KMS-11 (cell line): ENCODE results near the gene NFIB.

ENCODE experiments used
- H2AFZ ChIP-seq: fragments of 200-600 bp; sonication (generic); 2 replicates; pipeline ENCODE4 v1.6.1; 2016; ENCODE audit warnings: antibody characterized with exemption, mixed run types, low read depth
- H3K27ac ChIP-seq: fragments of 200-600 bp; sonication (generic); 2 replicates; pipeline ENCODE4 v1.6.1; 2016; ENCODE audit warnings: mild to moderate bottlenecking, mixed run types
- H3K27me3 ChIP-seq: fragments of 200-600 bp; sonication (generic); 2 replicates; pipeline ENCODE4 v1.6.1; 2017; ENCODE audit warnings: mild to moderate bottlenecking, low read depth, mixed run types, moderate library complexity; ENCODE audit not compliant: insufficient read depth
- H3K36me3 ChIP-seq: fragments of 200-600 bp; sonication (generic); 2 replicates; pipeline ENCODE4 v1.6.1; 2017; ENCODE audit warnings: mild to moderate bottlenecking, mixed run types; ENCODE audit not compliant: insufficient read depth
- H3K4me1 ChIP-seq: fragments of 200-600 bp; sonication (generic); 2 replicates; pipeline ENCODE4 v1.6.1; 2016; ENCODE audit warnings: mild to moderate bottlenecking, low read depth, mixed run types; ENCODE audit not compliant: poor library complexity, severe bottlenecking
- H3K4me2 ChIP-seq: fragments of 200-600 bp; sonication (generic); 2 replicates; pipeline ENCODE4 v1.7.0; 2016; ENCODE audit warnings: mild to moderate bottlenecking, mixed run types
- H3K4me3 ChIP-seq: fragments of 200-600 bp; sonication (generic); IDR thresholded peaks from 2 replicates; pipeline ENCODE4 v1.6.1; 2017; ENCODE audit warnings: low read depth, low read length, mixed read lengths; ENCODE audit not compliant: insufficient read depth
- H3K79me2 ChIP-seq: fragments of 200-600 bp; sonication (generic); 2 replicates; pipeline ENCODE4 v1.6.1; 2016; ENCODE audit warnings: low read depth, mixed run types; ENCODE audit not compliant: insufficient read depth
- H3K9ac ChIP-seq: fragments of 200-600 bp; sonication (generic); 2 replicates; pipeline ENCODE4 v1.6.1; 2016; ENCODE audit warnings: mild to moderate bottlenecking, mixed run types
- H4K20me1 ChIP-seq: fragments of 200-600 bp; sonication (generic); 2 replicates; pipeline ENCODE4 v1.6.1; 2016; ENCODE audit warnings: mild to moderate bottlenecking, mixed run types; ENCODE audit not compliant: insufficient read depth
- TF ChIP-seq, protein P1 (sequence below): fragments of 200-600 bp; sonication (generic); conservative IDR thresholded peaks from 2 replicates; pipeline ENCODE4 v1.6.1; 2017; ENCODE audit warnings: low read depth, mild to moderate bottlenecking, antibody characterized with exemption, low read length, moderate library complexity, mixed read lengths

The NFIB gene

DNA sequence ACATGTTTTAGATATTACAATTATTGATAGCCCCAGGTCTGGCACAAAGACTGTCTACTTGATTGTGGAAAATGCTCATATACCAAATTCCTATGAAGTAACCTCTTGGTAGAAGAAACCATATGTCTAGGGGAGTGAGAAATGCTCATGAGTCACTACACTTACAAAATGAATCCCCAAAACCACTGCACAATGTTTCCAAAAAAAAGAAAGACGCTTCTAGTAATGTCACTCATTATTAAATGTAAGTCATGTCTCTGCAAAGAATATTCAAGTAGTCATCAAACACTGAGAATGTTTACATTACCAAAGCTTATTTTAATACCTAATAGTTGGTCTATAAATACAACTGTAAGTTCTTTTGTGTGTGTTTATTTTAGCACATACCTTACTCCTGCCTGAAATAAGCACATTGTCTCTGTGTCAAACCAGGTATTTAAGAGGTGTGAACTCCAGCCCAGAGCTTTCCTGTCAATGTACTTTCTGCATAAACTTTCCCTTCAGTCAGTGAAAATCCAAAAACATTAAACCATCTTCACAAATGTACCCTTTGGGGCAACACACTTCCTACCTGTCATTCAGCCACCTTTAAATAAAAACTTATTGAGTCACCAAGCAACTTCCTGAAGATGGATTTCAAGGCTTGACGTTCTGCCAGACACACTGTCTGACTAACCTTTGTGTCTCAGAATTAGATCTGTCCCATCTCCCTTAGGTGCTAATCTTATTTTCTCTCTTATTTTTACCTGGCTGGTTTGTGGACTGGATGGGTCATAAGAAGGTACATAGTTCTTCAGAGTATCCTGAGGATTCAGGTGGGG lies 194.0 kb downstream of the NFIB start:
- no peaks in the 10 kb centered on the region for H3K27me3 ChIP-seq

DNA sequence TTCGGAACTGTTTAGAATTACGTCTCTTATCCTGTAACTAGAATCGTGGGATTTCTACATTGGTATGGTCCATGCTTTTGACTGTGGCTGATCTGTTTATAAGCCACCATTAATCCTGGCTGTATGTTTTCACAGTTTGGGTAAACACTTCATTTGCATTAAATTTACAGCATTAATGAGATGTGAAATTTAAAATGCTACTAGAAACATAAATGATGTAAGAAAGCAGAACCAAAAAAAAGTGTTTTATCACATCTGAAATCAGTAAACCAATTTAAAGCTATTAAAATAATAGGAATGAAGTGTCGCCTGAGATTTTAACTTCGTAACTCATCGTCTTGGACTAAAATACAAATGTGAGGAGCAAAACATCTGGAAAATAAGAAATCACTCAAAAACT lies 201.7 kb downstream of the NFIB start:
- no peaks in the 10 kb centered on the region for H3K79me2 ChIP-seq
- H3K27ac ChIP-seq = no peak overlapping the region
- H4K20me1 ChIP-seq = no peaks in the 10 kb centered on the region
- H3K36me3 ChIP-seq = no peaks in the 10 kb centered on the region
- H2AFZ ChIP-seq = no peak overlapping the region
- no peak overlapping the region for H3K4me2 ChIP-seq
- no peaks in the 10 kb centered on the region for H3K27me3 ChIP-seq
- TF ChIP-seq, protein P1, sequence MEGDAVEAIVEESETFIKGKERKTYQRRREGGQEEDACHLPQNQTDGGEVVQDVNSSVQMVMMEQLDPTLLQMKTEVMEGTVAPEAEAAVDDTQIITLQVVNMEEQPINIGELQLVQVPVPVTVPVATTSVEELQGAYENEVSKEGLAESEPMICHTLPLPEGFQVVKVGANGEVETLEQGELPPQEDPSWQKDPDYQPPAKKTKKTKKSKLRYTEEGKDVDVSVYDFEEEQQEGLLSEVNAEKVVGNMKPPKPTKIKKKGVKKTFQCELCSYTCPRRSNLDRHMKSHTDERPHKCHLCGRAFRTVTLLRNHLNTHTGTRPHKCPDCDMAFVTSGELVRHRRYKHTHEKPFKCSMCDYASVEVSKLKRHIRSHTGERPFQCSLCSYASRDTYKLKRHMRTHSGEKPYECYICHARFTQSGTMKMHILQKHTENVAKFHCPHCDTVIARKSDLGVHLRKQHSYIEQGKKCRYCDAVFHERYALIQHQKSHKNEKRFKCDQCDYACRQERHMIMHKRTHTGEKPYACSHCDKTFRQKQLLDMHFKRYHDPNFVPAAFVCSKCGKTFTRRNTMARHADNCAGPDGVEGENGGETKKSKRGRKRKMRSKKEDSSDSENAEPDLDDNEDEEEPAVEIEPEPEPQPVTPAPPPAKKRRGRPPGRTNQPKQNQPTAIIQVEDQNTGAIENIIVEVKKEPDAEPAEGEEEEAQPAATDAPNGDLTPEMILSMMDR = no peak
- H3K4me3 ChIP-seq = no peak overlapping the region
- H3K4me1 ChIP-seq = no peaks in the 10 kb centered on the region
- no peak overlapping the region for H3K9ac ChIP-seq

More for the DNA sequence above, 194.0 kb downstream of the NFIB start:
- Histone ChIP-seq H3K79me2 (no peaks in the 10 kb centered on the region), H3K36me3 (no peaks in the 10 kb centered on the region), H2AFZ (no peak overlapping the region), H3K4me3 (no peak overlapping the region), H3K27ac (no peak overlapping the region), H3K4me1 (no peaks in the 10 kb centered on the region), H3K9ac (no peak overlapping the region), H3K4me2 (no peak overlapping the region), H4K20me1 (no peaks in the 10 kb centered on the region)
- TF ChIP-seq, protein P1 = no peak

DNA sequence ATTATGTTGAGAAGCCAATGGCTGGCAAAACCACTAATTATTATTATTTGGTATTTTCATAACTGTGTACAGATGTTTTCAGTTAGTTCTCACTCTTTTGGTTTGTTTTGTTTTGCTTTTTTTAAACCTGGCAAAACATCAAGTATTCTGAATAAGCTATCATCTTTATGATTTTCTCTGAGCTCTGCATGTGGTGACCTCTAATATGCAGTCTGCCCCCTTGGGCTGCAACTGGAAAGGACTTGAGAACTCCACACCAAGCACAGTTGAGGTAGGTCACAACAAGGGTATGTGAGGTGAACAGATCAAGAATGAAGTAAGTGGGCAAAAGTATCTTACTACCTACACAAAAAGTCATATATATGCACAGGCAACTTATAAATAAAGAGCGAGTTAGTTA lies 202.2 kb downstream of the NFIB start:
- Histone ChIP-seq H3K27ac (no peak overlapping the region), H3K4me3 (no peak overlapping the region), H3K79me2 (no peaks in the 10 kb centered on the region), H3K4me2 (no peak overlapping the region), H3K27me3 (no peaks in the 10 kb centered on the region), H3K36me3 (no peaks in the 10 kb centered on the region), H4K20me1 (no peaks in the 10 kb centered on the region), H2AFZ (no peak overlapping the region), H3K9ac (no peak overlapping the region), H3K4me1 (no peaks in the 10 kb centered on the region)
- TF ChIP-seq, protein P1 = no peak

DNA sequence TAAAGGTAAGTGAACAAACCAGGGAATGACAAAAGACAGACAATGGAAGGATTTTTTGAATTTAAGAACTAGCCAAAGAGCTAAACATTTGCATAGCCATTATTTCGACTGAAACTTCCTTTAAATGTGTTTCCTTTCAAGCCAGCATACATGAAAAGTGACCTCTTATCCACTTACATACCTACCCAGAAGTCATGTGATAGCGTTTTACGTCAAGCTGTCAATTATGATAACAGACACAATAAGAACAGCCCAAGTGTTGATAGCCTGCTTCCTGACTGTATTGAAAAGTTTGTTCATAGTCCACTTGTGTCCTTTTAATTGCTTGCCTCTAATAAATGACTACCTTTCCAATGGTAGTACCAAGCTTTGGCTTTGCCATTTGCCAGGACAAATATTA lies 206.0 kb downstream of the NFIB start:
- no peaks in the 10 kb centered on the region for H3K4me1 ChIP-seq
- H2AFZ ChIP-seq = no peak overlapping the region
- H3K27me3 ChIP-seq = no peaks in the 10 kb centered on the region
- H3K36me3 ChIP-seq = no peaks in the 10 kb centered on the region
- TF ChIP-seq, protein P1 = no peak
- H4K20me1 ChIP-seq = no peaks in the 10 kb centered on the region
- H3K9ac ChIP-seq = no peak overlapping the region
- no peak overlapping the region for H3K27ac ChIP-seq
- no peak overlapping the region for H3K4me3 ChIP-seq
- no peak overlapping the region for H3K4me2 ChIP-seq
- H3K79me2 ChIP-seq = no peaks in the 10 kb centered on the region
